ENCODE data around the gene C19orf47.

The C19orf47 gene

DNA sequence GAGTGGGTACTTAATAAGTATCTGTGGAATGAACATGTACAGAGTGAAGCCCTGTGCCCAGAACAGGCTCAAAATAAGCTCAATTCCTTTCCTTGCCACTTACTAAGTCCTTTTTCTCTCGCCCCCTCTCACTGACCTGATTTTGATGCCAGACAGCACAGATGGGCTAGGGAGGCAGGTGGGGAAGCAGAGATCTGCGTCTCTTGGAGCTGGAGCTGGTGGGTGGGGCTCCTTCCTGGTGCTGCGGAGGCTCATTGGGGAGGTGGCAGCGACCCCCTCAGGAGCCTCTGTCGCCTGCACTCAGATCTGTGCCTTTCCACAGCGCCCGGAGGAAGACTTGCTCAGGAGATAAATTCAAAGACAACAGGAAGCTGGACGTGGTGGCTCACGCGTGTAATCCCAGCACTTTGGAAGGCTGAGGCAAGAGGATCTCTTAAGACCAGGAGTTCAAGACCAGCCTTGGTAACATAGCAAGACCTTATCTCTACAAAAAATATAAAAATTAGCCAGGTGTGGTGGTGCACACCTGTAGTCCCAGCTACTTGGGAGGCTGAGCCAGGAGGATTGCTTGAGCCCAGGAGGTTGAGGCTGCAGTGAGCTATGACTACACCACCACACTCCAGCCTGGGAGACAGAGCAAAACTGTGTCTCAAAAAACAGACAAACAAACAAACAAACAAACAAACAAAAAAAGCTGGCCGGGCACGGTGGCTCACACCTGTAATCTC, 77.7 kb downstream of the C19orf47 start:
- TF ChIP-seq, protein P1, sequence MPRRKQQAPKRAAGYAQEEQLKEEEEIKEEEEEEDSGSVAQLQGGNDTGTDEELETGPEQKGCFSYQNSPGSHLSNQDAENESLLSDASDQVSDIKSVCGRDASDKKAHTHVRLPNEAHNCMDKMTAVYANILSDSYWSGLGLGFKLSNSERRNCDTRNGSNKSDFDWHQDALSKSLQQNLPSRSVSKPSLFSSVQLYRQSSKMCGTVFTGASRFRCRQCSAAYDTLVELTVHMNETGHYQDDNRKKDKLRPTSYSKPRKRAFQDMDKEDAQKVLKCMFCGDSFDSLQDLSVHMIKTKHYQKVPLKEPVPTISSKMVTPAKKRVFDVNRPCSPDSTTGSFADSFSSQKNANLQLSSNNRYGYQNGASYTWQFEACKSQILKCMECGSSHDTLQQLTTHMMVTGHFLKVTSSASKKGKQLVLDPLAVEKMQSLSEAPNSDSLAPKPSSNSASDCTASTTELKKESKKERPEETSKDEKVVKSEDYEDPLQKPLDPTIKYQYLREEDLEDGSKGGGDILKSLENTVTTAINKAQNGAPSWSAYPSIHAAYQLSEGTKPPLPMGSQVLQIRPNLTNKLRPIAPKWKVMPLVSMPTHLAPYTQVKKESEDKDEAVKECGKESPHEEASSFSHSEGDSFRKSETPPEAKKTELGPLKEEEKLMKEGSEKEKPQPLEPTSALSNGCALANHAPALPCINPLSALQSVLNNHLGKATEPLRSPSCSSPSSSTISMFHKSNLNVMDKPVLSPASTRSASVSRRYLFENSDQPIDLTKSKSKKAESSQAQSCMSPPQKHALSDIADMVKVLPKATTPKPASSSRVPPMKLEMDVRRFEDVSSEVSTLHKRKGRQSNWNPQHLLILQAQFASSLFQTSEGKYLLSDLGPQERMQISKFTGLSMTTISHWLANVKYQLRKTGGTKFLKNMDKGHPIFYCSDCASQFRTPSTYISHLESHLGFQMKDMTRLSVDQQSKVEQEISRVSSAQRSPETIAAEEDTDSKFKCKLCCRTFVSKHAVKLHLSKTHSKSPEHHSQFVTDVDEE (CRISPR knock-in tag; IDR thresholded peaks at IDR 0.05): no peak
- TF ChIP-seq PPARA (CRISPR knock-in tag; IDR thresholded peaks at IDR 0.05; ENCODE audit: borderline replicate concordance) (no peak), RARB (CRISPR knock-in tag; IDR thresholded peaks at IDR 0.05) (no peak), ARNTL (CRISPR knock-in tag; IDR thresholded peaks at IDR 0.05; ENCODE audit: borderline replicate concordance, low read depth) (no peak)
- TF ChIP-seq, protein P2, sequence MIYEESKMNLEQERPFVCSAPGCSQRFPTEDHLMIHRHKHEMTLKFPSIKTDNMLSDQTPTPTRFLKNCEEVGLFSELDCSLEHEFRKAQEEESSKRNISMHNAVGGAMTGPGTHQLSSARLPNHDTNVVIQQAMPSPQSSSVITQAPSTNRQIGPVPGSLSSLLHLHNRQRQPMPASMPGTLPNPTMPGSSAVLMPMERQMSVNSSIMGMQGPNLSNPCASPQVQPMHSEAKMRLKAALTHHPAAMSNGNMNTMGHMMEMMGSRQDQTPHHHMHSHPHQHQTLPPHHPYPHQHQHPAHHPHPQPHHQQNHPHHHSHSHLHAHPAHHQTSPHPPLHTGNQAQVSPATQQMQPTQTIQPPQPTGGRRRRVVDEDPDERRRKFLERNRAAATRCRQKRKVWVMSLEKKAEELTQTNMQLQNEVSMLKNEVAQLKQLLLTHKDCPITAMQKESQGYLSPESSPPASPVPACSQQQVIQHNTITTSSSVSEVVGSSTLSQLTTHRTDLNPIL (CRISPR knock-in tag; IDR thresholded peaks at IDR 0.05; ENCODE audit: low read depth): no peak
- TF ChIP-seq, protein P3, sequence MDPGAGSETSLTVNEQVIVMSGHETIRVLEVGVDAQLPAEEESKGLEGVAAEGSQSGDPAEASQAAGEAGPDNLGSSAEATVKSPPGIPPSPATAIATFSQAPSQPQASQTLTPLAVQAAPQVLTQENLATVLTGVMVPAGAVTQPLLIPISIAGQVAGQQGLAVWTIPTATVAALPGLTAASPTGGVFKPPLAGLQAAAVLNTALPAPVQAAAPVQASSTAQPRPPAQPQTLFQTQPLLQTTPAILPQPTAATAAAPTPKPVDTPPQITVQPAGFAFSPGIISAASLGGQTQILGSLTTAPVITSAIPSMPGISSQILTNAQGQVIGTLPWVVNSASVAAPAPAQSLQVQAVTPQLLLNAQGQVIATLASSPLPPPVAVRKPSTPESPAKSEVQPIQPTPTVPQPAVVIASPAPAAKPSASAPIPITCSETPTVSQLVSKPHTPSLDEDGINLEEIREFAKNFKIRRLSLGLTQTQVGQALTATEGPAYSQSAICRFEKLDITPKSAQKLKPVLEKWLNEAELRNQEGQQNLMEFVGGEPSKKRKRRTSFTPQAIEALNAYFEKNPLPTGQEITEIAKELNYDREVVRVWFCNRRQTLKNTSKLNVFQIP (CRISPR knock-in tag; IDR thresholded peaks at IDR 0.05; ENCODE audit: borderline replicate concordance, low read depth): no peak
- no peak for ATAC-seq
